ENCODE measurements around the gene GPT2.

DNA sequence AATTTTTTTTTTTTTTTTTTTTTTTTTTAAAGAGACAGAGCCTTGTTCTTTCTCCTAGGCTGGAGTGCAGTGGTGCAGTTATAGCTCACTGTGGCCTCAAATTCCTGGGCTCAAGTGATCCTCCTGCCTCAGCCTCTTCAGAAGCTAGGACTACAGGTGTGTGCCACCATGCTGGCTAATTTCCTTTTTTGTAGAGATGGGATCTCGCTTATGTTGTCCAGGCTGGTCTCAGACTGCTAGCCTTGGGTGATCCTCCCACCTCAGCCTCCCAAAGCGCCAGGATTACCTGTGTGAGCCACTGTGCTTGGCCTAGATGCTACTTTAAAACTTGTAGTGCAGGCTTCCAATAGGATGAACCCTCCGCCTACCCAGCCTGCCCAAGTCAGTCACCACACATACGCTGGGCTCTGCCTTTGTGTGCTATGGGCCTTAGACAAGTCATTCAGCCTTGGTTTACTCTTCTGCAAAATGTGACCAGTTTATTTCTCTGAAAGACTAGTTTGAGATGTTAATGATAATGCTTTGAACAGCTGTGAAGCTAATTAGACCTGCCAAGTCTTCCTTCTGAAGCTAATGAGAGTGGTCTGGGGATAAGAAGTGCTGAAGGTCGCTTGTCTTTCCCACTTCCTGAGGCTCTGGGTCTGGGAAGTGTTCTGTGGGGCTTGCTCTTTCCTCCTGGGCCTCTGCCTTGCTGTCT lies 5.2 kb downstream of the GPT2 start:
- TF ChIP-seq, protein P1, sequence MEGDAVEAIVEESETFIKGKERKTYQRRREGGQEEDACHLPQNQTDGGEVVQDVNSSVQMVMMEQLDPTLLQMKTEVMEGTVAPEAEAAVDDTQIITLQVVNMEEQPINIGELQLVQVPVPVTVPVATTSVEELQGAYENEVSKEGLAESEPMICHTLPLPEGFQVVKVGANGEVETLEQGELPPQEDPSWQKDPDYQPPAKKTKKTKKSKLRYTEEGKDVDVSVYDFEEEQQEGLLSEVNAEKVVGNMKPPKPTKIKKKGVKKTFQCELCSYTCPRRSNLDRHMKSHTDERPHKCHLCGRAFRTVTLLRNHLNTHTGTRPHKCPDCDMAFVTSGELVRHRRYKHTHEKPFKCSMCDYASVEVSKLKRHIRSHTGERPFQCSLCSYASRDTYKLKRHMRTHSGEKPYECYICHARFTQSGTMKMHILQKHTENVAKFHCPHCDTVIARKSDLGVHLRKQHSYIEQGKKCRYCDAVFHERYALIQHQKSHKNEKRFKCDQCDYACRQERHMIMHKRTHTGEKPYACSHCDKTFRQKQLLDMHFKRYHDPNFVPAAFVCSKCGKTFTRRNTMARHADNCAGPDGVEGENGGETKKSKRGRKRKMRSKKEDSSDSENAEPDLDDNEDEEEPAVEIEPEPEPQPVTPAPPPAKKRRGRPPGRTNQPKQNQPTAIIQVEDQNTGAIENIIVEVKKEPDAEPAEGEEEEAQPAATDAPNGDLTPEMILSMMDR (IDR thresholded peaks at IDR 0.05; ENCODE audit: insufficient read depth, low read length), result no peak
- TF ChIP-seq SPI1 (IDR thresholded peaks at IDR 0.05; ENCODE audit: borderline replicate concordance, low read depth) (no peak), POLR2AphosphoS5 (IDR thresholded peaks at IDR 0.05; ENCODE audit: low read depth) (no peak)
